ENCODE measurements around the gene PTPRS. TPM values are rescaled to one million over a fixed set of nuclear protein-coding genes. Genes with fewer than 3 reads are reported as not detected.

PTPRS gene
- total RNA-seq, 1 donor from 2014 or later = 125 TPM

- H3K9me3 ChIP-seq (ENCODE audit: insufficient read depth, low read depth, low read length) = no peaks in the 10 kb centered on the region
- no peak overlapping the region for H2AFZ ChIP-seq (ENCODE audit: low read depth, low read length)
- H4K20me1 ChIP-seq (ENCODE audit: insufficient read depth, low read length) = peaks cover 86% of the 10 kb centered on the region
- TF ChIP-seq EZH2 (IDR thresholded peaks at IDR 0.05; ENCODE audit: insufficient read depth, low read length) (no peak), CTCF (IDR thresholded peaks at IDR 0.05; ENCODE audit: insufficient read depth, low read depth, low read length) (no peak)
- DNase-seq (ENCODE audit: low read depth) (no peak), FAIRE-seq (no peak)
- Mint-ChIP-seq H3K36me3 (ENCODE audit: low read depth, unreplicated experiment) (no peaks in the 10 kb centered on the region), H3K27me3 (ENCODE audit: low read depth, unreplicated experiment) (peaks cover 17% of the 10 kb centered on the region), H3K9me3 (ENCODE audit: unreplicated experiment) (no peaks in the 10 kb centered on the region), H3K4me1 (ENCODE audit: low read depth, unreplicated experiment) (peaks cover 1% of the 10 kb centered on the region), H3K4me3 (ENCODE audit: unreplicated experiment) (no peak overlapping the region), H3K27ac (ENCODE audit: unreplicated experiment) (peak overlapping the region; percentile 53)
- peaks cover 2% of the 10 kb centered on the region for H3K4me1 ChIP-seq (ENCODE audit: insufficient read depth, low read length)
- peaks cover 36% of the 10 kb centered on the region for H3K79me2 ChIP-seq (ENCODE audit: insufficient read depth, low read length)
- no peak overlapping the region for H3K4me3 ChIP-seq (ENCODE audit: insufficient read depth, low read depth, low read length)
- H3K36me3 ChIP-seq (ENCODE audit: insufficient read depth, low read length) = no peaks in the 10 kb centered on the region
- H3K27ac ChIP-seq (ENCODE audit: low read depth, low read length) = no peak overlapping the region
- H3K4me2 ChIP-seq (ENCODE audit: low read length) = no peak overlapping the region
- no peak overlapping the region for H3K9ac ChIP-seq (ENCODE audit: low read length)
- peaks cover 9% of the 10 kb centered on the region for H3K27me3 ChIP-seq (ENCODE audit: insufficient read depth, low read length)
These were observed 6.8 kb downstream of the PTPRS start for GRCh38 chr19:5333581-5334365.

DNA sequence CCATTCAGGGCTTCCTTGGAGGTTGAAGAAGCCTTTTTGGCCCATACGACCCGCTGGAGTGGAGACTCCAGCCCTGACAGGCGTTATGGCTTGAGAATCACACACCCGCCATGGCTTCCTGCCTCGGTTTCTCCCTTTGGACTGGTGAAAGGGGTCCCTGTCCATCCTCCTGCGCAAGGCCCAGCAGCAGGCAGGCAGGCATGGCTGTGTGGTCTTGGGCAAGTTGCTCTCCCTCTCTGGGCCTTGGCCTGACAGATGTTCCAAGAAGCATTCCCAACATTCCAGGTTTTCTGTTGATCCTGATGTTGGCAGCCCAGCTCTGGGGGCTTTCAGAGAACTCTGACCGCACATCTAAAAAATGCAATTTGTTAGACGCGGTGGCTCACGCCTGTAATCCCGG, 8.1 kb downstream of the PTPRS start:
- H3K27me3 ChIP-seq (ENCODE audit: insufficient read depth, low read length) = peaks cover 7% of the 10 kb centered on the region
- H3K9ac ChIP-seq (ENCODE audit: low read length) = no peak overlapping the region
- Mint-ChIP-seq H3K27ac (ENCODE audit: unreplicated experiment) (no peak overlapping the region), H3K9me3 (ENCODE audit: unreplicated experiment) (no peaks in the 10 kb centered on the region), H3K36me3 (ENCODE audit: low read depth, unreplicated experiment) (no peaks in the 10 kb centered on the region), H3K4me3 (ENCODE audit: unreplicated experiment) (no peak overlapping the region), H3K27me3 (ENCODE audit: low read depth, unreplicated experiment) (peaks cover 15% of the 10 kb centered on the region), H3K4me1 (ENCODE audit: low read depth, unreplicated experiment) (peaks cover 1% of the 10 kb centered on the region)
- no peaks in the 10 kb centered on the region for H3K4me1 ChIP-seq (ENCODE audit: insufficient read depth, low read length)
- FAIRE-seq (no peak), DNase-seq (ENCODE audit: low read depth) (no peak)
- no peak for TF ChIP-seq CTCF (IDR thresholded peaks at IDR 0.05; ENCODE audit: insufficient read depth, low read depth, low read length)
- TF ChIP-seq EZH2 (IDR thresholded peaks at IDR 0.05; ENCODE audit: insufficient read depth, low read length) = no peak
- H3K27ac ChIP-seq (ENCODE audit: low read depth, low read length) = no peak overlapping the region
- peaks cover 34% of the 10 kb centered on the region for H3K79me2 ChIP-seq (ENCODE audit: insufficient read depth, low read length)
- no peak overlapping the region for H3K4me3 ChIP-seq (ENCODE audit: insufficient read depth, low read depth, low read length)
- no peaks in the 10 kb centered on the region for H3K36me3 ChIP-seq (ENCODE audit: insufficient read depth, low read length)
- no peak overlapping the region for H3K4me2 ChIP-seq (ENCODE audit: low read length)
- H3K9me3 ChIP-seq (ENCODE audit: insufficient read depth, low read depth, low read length) = no peaks in the 10 kb centered on the region
- peaks cover 82% of the 10 kb centered on the region for H4K20me1 ChIP-seq (ENCODE audit: insufficient read depth, low read length)
- no peak overlapping the region for H2AFZ ChIP-seq (ENCODE audit: low read depth, low read length)

GRCh38 chr19:5331790-5332189, 8.8 kb downstream of the PTPRS start:
- TF ChIP-seq EZH2 (IDR thresholded peaks at IDR 0.05; ENCODE audit: insufficient read depth, low read length) (no peak), CTCF (IDR thresholded peaks at IDR 0.05; ENCODE audit: insufficient read depth, low read depth, low read length) (no peak)
- H3K4me2 ChIP-seq (ENCODE audit: low read length) = no peak overlapping the region
- H3K79me2 ChIP-seq (ENCODE audit: insufficient read depth, low read length) = peaks cover 32% of the 10 kb centered on the region
- peaks cover 82% of the 10 kb centered on the region for H4K20me1 ChIP-seq (ENCODE audit: insufficient read depth, low read length)
- peaks cover 3% of the 10 kb centered on the region for H3K27me3 ChIP-seq (ENCODE audit: insufficient read depth, low read length)
- FAIRE-seq (no peak), DNase-seq (ENCODE audit: low read depth) (no peak)
- H3K4me3 ChIP-seq (ENCODE audit: insufficient read depth, low read depth, low read length) = no peak overlapping the region
- H3K36me3 ChIP-seq (ENCODE audit: insufficient read depth, low read length) = no peaks in the 10 kb centered on the region
- Mint-ChIP-seq H3K9me3 (ENCODE audit: unreplicated experiment) (no peaks in the 10 kb centered on the region), H3K36me3 (ENCODE audit: low read depth, unreplicated experiment) (peaks cover 3% of the 10 kb centered on the region), H3K27ac (ENCODE audit: unreplicated experiment) (no peak overlapping the region), H3K27me3 (ENCODE audit: low read depth, unreplicated experiment) (peaks cover 15% of the 10 kb centered on the region), H3K4me3 (ENCODE audit: unreplicated experiment) (no peak overlapping the region), H3K4me1 (ENCODE audit: low read depth, unreplicated experiment) (peaks cover 1% of the 10 kb centered on the region)
- H3K4me1 ChIP-seq (ENCODE audit: insufficient read depth, low read length) = no peaks in the 10 kb centered on the region
- no peak overlapping the region for H2AFZ ChIP-seq (ENCODE audit: low read depth, low read length)
- no peak overlapping the region for H3K27ac ChIP-seq (ENCODE audit: low read depth, low read length)
- H3K9me3 ChIP-seq (ENCODE audit: insufficient read depth, low read depth, low read length) = no peaks in the 10 kb centered on the region
- H3K9ac ChIP-seq (ENCODE audit: low read length) = no peak overlapping the region
